Stimulated activated CD8-positive, alpha-beta memory T cell treated with anti-CD3 and anti-CD28 coated beads, Interleukin-15, amount 100 ng/mL, for 24 hours (primary cell): ENCODE results near the gene MED6.

Experiments
- DNase-seq: peaks from one replicate; pipeline ENCODE4 v3.0.0-alpha.2; 2020; ENCODE audit warnings: low read depth

The MED6 gene, protein sequence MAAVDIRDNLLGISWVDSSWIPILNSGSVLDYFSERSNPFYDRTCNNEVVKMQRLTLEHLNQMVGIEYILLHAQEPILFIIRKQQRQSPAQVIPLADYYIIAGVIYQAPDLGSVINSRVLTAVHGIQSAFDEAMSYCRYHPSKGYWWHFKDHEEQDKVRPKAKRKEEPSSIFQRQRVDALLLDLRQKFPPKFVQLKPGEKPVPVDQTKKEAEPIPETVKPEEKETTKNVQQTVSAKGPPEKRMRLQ

DNA sequence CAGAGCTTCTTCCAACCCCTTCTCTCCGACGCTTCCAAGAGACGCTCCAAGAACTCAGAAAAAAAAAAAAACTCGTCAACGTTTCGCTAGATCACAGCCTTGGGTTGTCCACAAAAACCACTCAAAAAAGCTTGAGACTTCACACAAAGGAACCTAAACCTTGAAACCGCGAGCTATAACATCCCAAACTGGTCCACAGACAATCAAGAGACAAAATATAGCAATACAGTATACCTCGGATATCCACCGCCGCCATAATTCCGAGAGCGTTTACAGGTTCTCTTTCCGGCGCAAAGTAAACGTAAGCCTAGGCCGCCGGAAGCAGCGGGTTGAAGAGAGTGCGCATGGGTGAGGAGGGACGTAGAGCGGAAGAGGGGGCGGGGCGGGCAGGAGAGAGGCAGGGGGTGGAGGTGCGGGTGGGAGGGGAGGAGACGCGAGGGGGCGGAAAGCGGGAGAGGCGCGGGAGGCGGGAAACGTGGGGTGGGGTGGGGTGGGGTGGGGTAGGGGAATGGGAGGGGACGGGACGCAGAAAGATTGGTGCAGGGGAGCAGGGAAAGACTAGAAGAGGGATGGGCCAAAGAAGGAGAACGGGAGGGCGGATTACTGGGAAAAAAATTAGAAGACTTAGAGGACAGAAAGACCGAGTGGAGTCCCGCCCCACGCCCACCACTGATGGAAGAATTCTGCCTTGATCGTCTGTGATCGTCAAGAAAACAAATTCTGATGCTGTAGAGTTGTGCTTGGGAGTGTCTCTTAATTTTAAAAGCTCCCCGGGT, at the start of gene MED6:
Gene MED6, minus strand, starts transcription at position 274 of the 776 bp plus-strand sequence. Its CDS starts 18 bp downstream, at position 256.
- peak; percentile 84 for DNase-seq

DNA sequence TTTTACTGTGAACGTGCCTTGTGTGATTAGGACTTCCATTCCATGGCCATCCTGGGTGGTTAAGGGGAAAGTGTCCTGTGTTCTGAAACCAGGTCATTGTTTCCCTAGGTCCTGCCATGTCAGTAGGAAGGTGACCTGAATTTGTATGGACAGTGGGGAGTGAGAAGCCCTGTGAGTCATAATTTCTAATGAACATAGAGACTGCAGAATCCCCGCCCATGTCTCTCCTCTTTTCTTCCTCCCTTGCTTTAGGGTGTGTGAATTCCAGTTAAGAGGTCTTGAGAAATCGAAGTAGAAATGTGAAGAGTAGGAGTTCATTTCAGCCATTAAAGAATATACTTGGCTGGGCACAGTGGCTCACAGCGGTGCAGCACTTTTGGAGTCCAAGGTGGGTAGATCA, 49.3 kb upstream of the MED6 start:
- no peak for DNase-seq

- no peak for DNase-seq
These were observed 47.9 kb upstream of the MED6 start for GRCh38 chr14:70648346-70648745.

DNA sequence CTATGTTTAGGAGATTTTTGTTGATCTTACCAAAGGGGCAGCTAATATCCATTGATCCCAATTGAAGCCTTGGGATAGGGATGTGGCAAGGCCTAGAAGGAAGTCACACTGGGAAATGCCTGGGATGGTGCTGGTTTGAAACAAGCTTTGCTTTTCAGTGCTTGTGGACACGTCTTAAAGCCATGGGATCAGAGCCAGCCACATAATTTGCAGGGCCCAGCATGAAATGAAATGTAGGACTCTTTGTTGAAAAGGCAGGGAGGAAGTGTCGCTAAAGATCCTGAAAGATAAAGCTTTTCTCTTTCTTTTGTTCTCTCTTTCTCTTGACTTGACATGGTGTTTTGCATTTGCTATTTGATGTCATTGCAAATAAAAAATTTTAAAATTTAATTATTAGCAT, 46.2 kb upstream of the MED6 start:
- DNase-seq, result no peak

- DNase-seq, result no peak
These were observed 45.4 kb upstream of the MED6 start for GRCh38 chr14:70645892-70646291.

DNA sequence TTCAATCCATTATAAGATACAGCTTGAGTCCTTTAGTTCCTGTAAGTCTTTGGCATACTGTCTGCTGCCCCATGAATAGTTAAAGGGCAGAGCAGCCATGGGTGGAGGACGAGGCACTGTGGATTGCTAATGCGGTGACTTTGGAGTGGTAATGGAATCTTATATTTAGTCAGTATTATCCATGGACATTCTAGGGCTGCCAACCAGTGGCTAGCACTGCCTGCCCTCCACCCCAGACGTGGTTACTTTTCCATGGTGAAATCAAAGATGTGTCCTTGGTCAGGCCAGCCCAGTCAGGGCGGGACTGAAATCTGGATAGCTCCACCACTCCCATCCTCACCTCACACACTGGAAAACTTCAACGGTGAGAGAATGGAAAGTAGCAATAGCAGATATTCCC, 43.5 kb upstream of the MED6 start:
- DNase-seq, result no peak

DNA sequence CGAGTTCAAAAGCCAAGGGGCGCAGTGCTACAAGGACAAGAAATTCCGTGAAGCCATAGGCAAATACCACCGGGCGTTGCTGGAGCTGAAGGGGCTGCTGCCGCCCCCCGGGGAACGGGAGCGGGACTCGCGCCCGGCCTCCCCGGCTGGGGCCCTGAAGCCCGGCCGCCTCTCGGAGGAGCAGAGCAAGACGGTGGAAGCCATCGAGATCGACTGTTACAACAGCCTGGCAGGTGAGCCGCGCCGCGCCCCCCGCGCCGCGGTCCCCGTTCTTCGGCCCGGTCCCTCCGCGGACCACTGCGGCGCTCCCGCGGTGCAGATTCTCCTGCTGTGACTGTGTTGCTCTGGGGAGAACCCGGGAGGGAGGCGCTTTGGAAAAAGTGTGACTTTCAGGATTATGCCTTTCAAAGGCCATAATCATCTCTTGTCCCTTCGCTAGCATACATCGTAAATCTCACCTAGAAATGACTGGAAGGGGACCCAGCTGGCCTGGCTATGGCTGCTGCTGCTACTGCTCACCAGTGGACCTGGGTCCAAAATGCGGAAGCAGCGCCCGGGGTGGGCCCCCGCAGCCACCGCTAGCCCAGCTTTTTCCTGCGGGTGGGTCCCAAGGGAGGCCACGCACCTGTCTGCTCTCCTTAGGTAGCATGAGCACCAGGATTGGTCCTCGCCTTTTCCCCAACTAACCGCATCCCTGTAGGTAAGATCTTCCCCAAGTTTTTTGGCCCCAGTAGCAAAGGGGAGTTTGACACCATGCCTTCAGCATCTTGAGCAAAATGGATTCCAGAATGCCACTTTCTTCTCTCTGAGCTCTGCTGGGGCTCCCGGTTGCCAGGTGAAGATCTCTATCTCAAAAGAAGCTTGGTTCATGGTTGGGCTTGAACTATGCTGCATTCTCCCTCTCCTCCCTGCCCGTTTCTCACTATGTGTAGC, 42.1 kb upstream of the MED6 start:
- no peak for DNase-seq

GRCh38 chr14:70641548-70642302, 41.3 kb upstream of the MED6 start, which contains the start of gene TTC9:
TTC9 (plus strand) TSS chr14:70641916; CDS start chr14:70642130, 214 bp downstream.
- no peak for DNase-seq

- DNase-seq, result no peak
These were observed 40.6 kb upstream of the MED6 start for GRCh38 chr14:70640938-70641547.

DNA sequence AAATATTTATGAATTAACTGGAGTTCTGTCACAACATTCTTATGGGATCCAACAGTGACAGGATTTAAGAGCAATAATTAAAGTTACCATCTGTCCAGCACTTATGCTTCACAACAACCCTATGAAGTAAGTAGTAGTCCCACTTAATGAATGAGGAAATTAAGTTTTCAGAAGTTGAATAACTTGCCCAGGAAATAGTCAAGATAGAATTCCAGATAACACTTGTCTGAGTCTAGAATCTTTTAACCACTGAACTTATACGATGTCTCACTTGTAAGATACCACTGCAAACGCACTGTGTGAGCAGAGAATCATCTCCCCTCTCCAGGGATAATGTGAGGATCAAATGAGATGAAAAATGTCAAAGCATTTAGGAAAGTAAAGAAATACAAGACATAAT, 38.0 kb upstream of the MED6 start:
- DNase-seq, result no peak

DNA sequence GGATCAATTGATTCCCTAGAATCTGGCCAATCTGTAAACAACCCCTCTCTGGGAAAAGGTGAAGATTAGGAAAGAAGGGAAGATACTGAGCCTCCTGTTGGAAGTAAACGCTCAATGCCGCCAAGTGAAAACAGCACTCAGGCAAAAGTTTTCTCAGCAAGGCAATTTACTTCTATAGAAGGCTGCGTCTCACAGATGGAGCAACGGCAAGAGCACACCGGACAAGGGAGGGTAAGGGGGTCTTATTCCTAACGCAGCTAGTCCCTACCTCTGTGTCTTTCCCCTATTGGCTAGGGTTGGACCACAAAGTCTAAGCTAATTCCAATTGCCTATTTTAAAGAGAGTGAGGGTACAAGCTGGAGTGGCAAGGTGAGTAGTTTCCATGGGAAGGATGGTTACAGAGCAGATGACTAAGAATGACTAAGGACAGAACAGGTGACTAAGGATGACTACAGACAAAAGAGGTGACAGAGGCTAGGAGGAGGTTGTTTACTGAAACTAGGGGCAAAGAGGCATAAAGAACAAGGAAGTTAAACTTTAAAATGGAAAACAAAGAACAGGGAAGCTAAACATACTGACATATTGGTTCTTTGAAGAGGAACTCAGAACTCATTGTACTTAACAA, 35.6 kb upstream of the MED6 start:
- no peak for DNase-seq

DNA sequence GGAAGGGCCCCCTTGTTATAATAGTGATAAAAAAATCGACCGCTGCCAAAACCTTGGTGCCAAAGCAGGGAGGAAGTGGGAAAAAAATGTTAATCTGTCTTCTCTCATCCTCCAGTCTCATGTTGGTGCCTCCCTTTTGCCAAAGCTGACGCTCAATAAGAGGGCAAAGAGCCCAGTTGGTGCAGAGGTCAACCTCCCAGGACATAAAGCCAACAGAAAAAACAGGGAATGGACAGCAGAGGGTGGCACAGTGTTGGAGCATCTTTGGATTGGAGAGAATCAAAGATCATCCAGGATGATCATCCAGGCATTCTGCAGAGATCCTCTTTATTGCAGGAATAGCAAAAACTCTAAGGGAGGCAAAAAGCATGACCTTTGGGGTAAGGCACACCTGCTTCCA, 31.5 kb upstream of the MED6 start:
- no peak for DNase-seq

DNA sequence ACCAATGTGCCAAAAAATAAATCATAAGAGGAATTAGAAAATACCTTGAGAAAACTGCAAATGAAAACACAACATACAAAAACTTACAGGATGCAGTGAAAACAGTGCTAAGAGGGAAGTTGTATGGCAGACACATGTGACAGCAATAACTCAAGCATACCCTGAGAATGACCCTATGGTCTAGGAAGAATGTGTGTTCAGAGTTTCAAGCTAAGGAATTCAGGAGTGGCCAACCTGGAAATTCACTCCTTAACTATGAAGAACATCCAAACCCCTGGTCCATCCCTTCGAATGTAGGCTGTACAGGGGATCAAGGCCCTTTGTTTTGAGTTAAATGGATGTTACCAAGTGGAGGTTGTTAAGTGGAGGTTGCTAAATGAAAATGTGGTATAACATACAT, 24.5 kb upstream of the MED6 start:
- no peak for DNase-seq

- no peak for DNase-seq
These were observed 21.8 kb upstream of the MED6 start for GRCh38 chr14:70622111-70622712.

DNA sequence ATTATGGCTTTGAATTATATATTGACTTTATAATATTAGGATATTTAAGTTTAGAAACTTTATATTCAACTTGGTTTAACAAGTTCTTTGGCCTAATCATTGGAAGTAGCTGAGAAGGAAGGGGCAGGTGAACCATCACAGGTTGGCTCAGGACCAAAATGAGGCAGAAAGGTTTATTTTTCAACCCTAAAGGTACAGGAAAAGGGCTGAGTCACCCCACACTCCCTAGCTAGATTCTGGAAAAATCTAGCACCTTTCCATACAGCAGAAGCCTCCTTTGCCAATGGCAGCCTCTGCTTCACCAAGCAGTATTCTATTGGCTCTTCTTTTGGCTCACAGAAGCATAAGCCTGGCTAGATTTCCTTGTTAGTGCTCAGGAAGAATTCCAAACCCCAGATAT, 19.3 kb upstream of the MED6 start:
- no peak for DNase-seq

- DNase-seq, result no peak
These were observed 17.9 kb upstream of the MED6 start for GRCh38 chr14:70618314-70618713.

GRCh38 chr14:70616646-70617045, 16.2 kb upstream of the MED6 start:
- no peak for DNase-seq

- DNase-seq, result no peak
These were observed 10.8 kb upstream of the MED6 start for GRCh38 chr14:70611216-70611615.

- DNase-seq, result no peak
These were observed 1.8 kb upstream of the MED6 start for GRCh38 chr14:70602254-70602653.

- DNase-seq, result no peak
These were observed 707 bp upstream of the MED6 start for GRCh38 chr14:70601162-70601561.
